ENCODE measurements around the gene KDM1A.

The KDM1A gene

DNA sequence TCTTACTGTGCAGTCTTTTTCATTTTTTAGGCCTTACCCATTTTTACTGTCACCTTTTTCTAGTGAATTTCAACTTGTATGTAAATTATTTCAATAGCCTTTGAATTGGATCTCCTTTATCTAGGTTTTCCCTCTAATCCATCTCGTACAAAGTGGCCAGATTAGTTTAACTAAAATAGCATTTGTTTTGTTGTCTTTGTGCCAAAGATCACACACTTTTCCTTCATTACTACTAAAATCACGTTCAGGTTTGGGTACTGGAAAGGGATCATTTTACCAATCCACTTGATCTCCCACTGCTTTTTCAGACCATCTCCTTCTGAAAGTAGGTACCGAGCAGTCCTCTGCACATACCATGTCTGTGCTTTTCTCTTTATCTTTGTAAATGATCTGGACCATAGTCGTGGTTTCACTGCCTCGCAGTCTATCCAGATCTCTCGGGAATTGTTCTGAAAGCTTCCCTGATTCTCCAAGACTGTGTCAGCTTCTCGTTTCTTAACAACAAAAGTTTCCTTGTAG is 20.1 kb downstream of the KDM1A start (continued):
- TF ChIP-seq ZNF792 (tag by site-specific recombination; IDR thresholded peaks at IDR 0.05): no peak
- TF ChIP-seq ZNF473 (tag by site-specific recombination; IDR thresholded peaks at IDR 0.05): no peak
- TF ChIP-seq ZNF248 (tag by site-specific recombination; IDR thresholded peaks at IDR 0.05): no peak
- no peak for TF ChIP-seq ZNF211 (tag by site-specific recombination; IDR thresholded peaks at IDR 0.05; ENCODE audit: low read depth)
- TF ChIP-seq AEBP2 (tag by site-specific recombination; IDR thresholded peaks at IDR 0.05; ENCODE audit: borderline replicate concordance): no peak
- no peak for TF ChIP-seq CTCF (tag by site-specific recombination; IDR thresholded peaks at IDR 0.05)
- TF ChIP-seq ZNF626 (tag by site-specific recombination; IDR thresholded peaks at IDR 0.05): no peak
- TF ChIP-seq ZXDB (tag by site-specific recombination; IDR thresholded peaks at IDR 0.05): peak; percentile 93
- no peak for TF ChIP-seq ZNF513 (tag by site-specific recombination; IDR thresholded peaks at IDR 0.05)
- no peak for TF ChIP-seq ZNF155 (tag by site-specific recombination; IDR thresholded peaks at IDR 0.05)
- TF ChIP-seq ZNF510 (tag by site-specific recombination; IDR thresholded peaks at IDR 0.05; ENCODE audit: insufficient replicate concordance): no peak
- TF ChIP-seq ZNF600 (tag by site-specific recombination; IDR thresholded peaks at IDR 0.05): peak; percentile 59; the same call in 1 of the 2 replicates
- no peak for TF ChIP-seq ZNF596 (tag by site-specific recombination; IDR thresholded peaks at IDR 0.05)
- TF ChIP-seq ZFP69B (tag by site-specific recombination; IDR thresholded peaks at IDR 0.05): no peak
- TF ChIP-seq ZNF548 (tag by site-specific recombination; IDR thresholded peaks at IDR 0.05): no peak
- 0 out of 2 replicates have a peak, but pooled peaks have one; percentile 50 for TF ChIP-seq MZF1 (tag by site-specific recombination; IDR thresholded peaks at IDR 0.05; ENCODE audit: borderline replicate concordance)
- TF ChIP-seq ZNF48 (tag by site-specific recombination; IDR thresholded peaks at IDR 0.05): no peak
- no peak for TF ChIP-seq ZNF747 (tag by site-specific recombination; IDR thresholded peaks at IDR 0.05)
- TF ChIP-seq ZNF621 (tag by site-specific recombination; IDR thresholded peaks at IDR 0.05): no peak
- TF ChIP-seq ZNF19 (tag by site-specific recombination; IDR thresholded peaks at IDR 0.05; ENCODE audit: low read depth): no peak
- no peak for TF ChIP-seq ZNF501 (tag by site-specific recombination; IDR thresholded peaks at IDR 0.05)
- TF ChIP-seq PRDM6 (tag by site-specific recombination; IDR thresholded peaks at IDR 0.05): peak; percentile 97
- no peak for TF ChIP-seq ZNF266 (tag by site-specific recombination; IDR thresholded peaks at IDR 0.05; ENCODE audit: low read depth)
- TF ChIP-seq, protein P1, sequence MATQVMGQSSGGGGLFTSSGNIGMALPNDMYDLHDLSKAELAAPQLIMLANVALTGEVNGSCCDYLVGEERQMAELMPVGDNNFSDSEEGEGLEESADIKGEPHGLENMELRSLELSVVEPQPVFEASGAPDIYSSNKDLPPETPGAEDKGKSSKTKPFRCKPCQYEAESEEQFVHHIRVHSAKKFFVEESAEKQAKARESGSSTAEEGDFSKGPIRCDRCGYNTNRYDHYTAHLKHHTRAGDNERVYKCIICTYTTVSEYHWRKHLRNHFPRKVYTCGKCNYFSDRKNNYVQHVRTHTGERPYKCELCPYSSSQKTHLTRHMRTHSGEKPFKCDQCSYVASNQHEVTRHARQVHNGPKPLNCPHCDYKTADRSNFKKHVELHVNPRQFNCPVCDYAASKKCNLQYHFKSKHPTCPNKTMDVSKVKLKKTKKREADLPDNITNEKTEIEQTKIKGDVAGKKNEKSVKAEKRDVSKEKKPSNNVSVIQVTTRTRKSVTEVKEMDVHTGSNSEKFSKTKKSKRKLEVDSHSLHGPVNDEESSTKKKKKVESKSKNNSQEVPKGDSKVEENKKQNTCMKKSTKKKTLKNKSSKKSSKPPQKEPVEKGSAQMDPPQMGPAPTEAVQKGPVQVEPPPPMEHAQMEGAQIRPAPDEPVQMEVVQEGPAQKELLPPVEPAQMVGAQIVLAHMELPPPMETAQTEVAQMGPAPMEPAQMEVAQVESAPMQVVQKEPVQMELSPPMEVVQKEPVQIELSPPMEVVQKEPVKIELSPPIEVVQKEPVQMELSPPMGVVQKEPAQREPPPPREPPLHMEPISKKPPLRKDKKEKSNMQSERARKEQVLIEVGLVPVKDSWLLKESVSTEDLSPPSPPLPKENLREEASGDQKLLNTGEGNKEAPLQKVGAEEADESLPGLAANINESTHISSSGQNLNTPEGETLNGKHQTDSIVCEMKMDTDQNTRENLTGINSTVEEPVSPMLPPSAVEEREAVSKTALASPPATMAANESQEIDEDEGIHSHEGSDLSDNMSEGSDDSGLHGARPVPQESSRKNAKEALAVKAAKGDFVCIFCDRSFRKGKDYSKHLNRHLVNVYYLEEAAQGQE (tag by site-specific recombination; IDR thresholded peaks at IDR 0.05): no peak
- TF ChIP-seq HOXA7 (CRISPR knock-in tag; IDR thresholded peaks at IDR 0.05; ENCODE audit: borderline replicate concordance): no peak
- no peak for TF ChIP-seq ZBTB20 (tag by site-specific recombination; IDR thresholded peaks at IDR 0.05)
- no peak for TF ChIP-seq KLF9 (tag by site-specific recombination; IDR thresholded peaks at IDR 0.05; ENCODE audit: low read depth)
- TF ChIP-seq WT1 (tag by site-specific recombination; IDR thresholded peaks at IDR 0.05): no peak
- no peak for TF ChIP-seq ZNF423 (tag by site-specific recombination; IDR thresholded peaks at IDR 0.05)
- TF ChIP-seq ZNF768 (tag by site-specific recombination; IDR thresholded peaks at IDR 0.05): no peak
- no peak for TF ChIP-seq ZNF391 (tag by site-specific recombination; IDR thresholded peaks at IDR 0.05; ENCODE audit: borderline replicate concordance, low read depth)
- no peak for TF ChIP-seq ZNF221 (tag by site-specific recombination; IDR thresholded peaks at IDR 0.05; ENCODE audit: borderline replicate concordance)
- peak; percentile 99 for TF ChIP-seq GFI1B (tag by site-specific recombination; IDR thresholded peaks at IDR 0.05)

Data from HEK293 (cell line).